Placental epithelial cell (primary cell): ENCODE results near the gene DMD. TPM values are rescaled to one million over a fixed set of nuclear protein-coding genes. Genes with fewer than 3 reads are reported as not detected.

Experiments used
- small RNA-seq: library from RNA; depleted of rRNA; stranded (forward); fragments of <200 nt; gene quantifications from one replicate; pipeline ENCODE3, GENCODE V24; 2012
- total RNA-seq: library from RNA; depleted of rRNA; stranded (reverse); fragments of >200 nt; gene quantifications from 2 replicates; pipeline ENCODE4 v1.2.3, GENCODE V29; 2012

The DMD gene
- total RNA-seq, result 13.0 and 21.5 TPM in 2 replicates

DNA sequence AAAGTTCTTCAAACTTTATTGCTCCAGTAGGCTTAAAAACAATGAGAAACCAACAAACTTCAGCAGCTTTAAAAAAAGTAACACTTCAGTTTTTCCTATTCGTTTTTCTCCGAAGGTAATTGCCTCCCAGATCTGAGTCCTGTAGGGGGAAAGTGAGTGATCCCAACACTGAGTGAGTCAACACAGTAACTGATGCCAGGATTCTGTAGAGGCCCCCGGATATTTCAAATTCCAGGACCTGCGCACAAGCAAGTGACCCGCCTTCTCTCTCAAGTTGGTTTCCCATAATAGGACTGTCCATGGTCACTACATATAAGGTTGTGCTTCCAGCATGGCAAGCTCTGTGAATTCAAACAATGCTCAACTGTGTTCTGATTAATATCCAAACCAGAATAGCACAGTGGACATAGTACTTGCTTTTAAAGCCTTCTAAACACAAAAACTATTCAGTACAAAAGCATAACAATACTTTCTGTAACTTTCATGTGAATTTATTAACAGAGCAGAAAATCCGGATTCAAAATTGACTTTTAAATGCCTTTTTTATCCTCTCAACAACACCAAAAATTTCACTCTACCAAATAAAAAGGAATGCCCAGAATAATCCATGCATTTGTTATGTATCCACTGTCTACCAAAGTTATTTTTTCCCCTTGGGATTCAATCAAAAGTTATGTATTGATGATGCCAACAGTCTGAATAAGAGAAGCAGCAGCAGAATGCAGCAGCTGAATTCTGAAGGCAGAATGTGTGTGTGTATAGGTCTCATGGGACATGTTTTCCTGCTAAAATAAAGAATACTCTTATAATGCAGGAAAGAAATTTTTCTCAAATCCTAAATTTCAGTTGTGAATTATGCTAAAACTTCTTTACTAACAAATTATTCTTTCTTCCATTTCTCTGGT is at the start of gene DMD:
Gene DMD (minus strand): TSS at position 194 of the 905 bp plus-strand sequence. CDS start 237 bp downstream, outside the sequence.

DNA sequence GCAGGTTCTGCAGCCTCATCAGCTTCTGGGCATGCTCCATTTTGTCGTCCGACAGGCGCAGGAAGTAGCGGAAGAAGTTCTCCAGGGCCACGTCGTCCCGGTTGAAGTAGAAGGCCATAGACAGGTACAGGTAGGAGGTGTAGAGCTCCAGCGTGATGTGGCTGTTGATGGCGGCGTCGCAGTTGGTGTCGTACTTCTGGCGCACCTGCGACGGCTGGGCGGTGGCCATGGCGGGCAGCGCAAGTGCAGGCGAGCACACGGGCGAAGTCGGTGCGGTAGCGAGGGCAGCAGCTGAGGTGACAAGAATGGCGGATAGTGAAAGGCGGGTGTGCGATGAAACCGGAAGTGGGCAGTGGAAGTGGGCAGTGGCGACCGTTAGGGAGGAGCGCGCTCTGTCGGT is 2139.6 kb downstream of the DMD start, which contains the start of gene FTHL17:
Gene FTHL17 (minus strand): TSS at position 317 of the 400 bp plus-strand sequence. CDS start 88 bp downstream, at position 229.

Small RNA genes lying within 50 kb of the gene (small RNA-seq; reads per million reads assigned to genes)
- gene MIR3915, result not detected
- gene MIR548F5, result not detected
- not detected for gene RNA5SP501
- gene RNU6-894P, result not detected
